ENCODE data around the gene MRPL24.

MRPL24 gene

GRCh38 chr1:156689035-156689952 lies 51.6 kb downstream of the MRPL24 start:
- H3K4me3 ChIP-seq (ENCODE audit: low read depth, low read length) = no peak overlapping the region
- TF ChIP-seq, protein P1, sequence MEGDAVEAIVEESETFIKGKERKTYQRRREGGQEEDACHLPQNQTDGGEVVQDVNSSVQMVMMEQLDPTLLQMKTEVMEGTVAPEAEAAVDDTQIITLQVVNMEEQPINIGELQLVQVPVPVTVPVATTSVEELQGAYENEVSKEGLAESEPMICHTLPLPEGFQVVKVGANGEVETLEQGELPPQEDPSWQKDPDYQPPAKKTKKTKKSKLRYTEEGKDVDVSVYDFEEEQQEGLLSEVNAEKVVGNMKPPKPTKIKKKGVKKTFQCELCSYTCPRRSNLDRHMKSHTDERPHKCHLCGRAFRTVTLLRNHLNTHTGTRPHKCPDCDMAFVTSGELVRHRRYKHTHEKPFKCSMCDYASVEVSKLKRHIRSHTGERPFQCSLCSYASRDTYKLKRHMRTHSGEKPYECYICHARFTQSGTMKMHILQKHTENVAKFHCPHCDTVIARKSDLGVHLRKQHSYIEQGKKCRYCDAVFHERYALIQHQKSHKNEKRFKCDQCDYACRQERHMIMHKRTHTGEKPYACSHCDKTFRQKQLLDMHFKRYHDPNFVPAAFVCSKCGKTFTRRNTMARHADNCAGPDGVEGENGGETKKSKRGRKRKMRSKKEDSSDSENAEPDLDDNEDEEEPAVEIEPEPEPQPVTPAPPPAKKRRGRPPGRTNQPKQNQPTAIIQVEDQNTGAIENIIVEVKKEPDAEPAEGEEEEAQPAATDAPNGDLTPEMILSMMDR (IDR thresholded peaks at IDR 0.05; ENCODE audit: insufficient read depth, low read depth, low read length, missing control alignments) = peak; percentile 97

More at GRCh38 chr1:156689035-156689952, 51.6 kb downstream of the MRPL24 start:
- DNase-seq (ENCODE audit: low read depth) = peak; percentile 83
